Natural killer cell (primary cell): ENCODE data around the gene OR4M1. TPM values are rescaled to one million over a fixed set of nuclear protein-coding genes. Genes with fewer than 3 reads are reported as not detected.
"Not testable (repeated sequence)": the region's sequence is repeated elsewhere in the genome, so short reads cannot be mapped to it uniquely, and the experiment has no call there.

Source experiments
- ATAC-seq, 3 donors: fragments of 150-1000 bp in 2 of 3; fragments of 200-7000 bp in 1 of 3; cut with Tn5 transposase; 1 replicate in 1 of 3; 2 replicates in 2 of 3; pipeline ENCODE4 v1.10.0; 2021; ENCODE audit warnings: mild to moderate bottlenecking in 2 of 3, moderate library complexity in 2 of 3
- DNase-seq, 2 donors: peaks; one replicate each; pipeline versions ENCODE4 v3.0.0 to v3.0.0-alpha.2; 2013 to 2021; ENCODE audit warnings: mixed read lengths in 1 of 2
- H3K27ac ChIP-seq: one replicate; pipeline ENCODE4 v1.5.1; 2013; ENCODE audit warnings: mild to moderate bottlenecking, low read length
- H3K27me3 ChIP-seq: one replicate; pipeline ENCODE4 v1.6.1; 2013; ENCODE audit warnings: low read length; ENCODE audit not compliant: control insufficient read depth, insufficient read depth
- H3K36me3 ChIP-seq: one replicate; pipeline ENCODE4 v1.6.1; 2013; ENCODE audit warnings: low read length; ENCODE audit not compliant: control insufficient read depth, insufficient read depth
- H3K4me1 ChIP-seq: one replicate; pipeline ENCODE4 v1.6.1; 2013; ENCODE audit warnings: low read length; ENCODE audit not compliant: control insufficient read depth, insufficient read depth
- H3K4me3 ChIP-seq: one replicate; pipeline ENCODE4 v1.5.1; 2013; ENCODE audit warnings: low read length
- H3K9me3 ChIP-seq: one replicate; pipeline ENCODE4 v1.6.1; 2013; ENCODE audit warnings: low read length; ENCODE audit not compliant: control insufficient read depth, insufficient read depth
- H3K27ac Mint-ChIP-seq, 2 donors: one replicate each; pipeline ENCODE4 v1.8.0; 2022; ENCODE audit warnings: mild to moderate bottlenecking in 2 of 2, mixed read lengths in 2 of 2, moderate library complexity in 1 of 2
- H3K27me3 Mint-ChIP-seq, 2 donors: one replicate each; pipeline ENCODE4 v1.8.0; 2022; ENCODE audit warnings: low read depth in 2 of 2, mixed read lengths in 2 of 2
- H3K36me3 Mint-ChIP-seq: one replicate; pipeline ENCODE4 v1.8.0; 2022; ENCODE audit warnings: mixed read lengths
- H3K4me1 Mint-ChIP-seq, 2 donors: one replicate each; pipeline ENCODE4 v1.8.0; 2022; ENCODE audit warnings: mixed read lengths in 2 of 2
- H3K4me3 Mint-ChIP-seq: one replicate; pipeline ENCODE4 v1.8.0; 2022; ENCODE audit warnings: mild to moderate bottlenecking, moderate library complexity, mixed read lengths
- H3K9me3 Mint-ChIP-seq, 2 donors: one replicate each; pipeline ENCODE4 v1.8.0; 2022; ENCODE audit warnings: mixed read lengths in 2 of 2
- CTCF ChIP-seq: fragments of 200-600 bp; IDR thresholded peaks from one replicate; pipeline ENCODE4 v1.8.0; 2022; ENCODE audit warnings: antibody characterized with exemption
- WGBS: methylation state at CpG from one replicate; pipeline ENCODE4 v1.1.7; 2013; ENCODE audit warnings: missing lambda C conversion rate; ENCODE audit not compliant: insufficient coverage; 5-methylcytosine and 5-hydroxymethylcytosine counted together
- intact Hi-C: fragments of 100-400 bp; cut with micrococcal nuclease; formaldehyde crosslinking; loops from one replicate; pipeline ENCODE4 v1.14.2; 2022
- total RNA-seq, 4 donors: library from RNA; stranded (reverse); fragments of 120-200 nt in 1 of 4; gene quantifications; one replicate each; pipeline versions ENCODE4 v1.2.3 to v1.2.4, GENCODE V29; 2013 to 2022

Gene OR4M1
- total RNA-seq = not detected
- total RNA-seq (2013) = not detected

GRCh38 chr14:19773204-19773603, at the start of gene OR4M1:
Gene OR4M1 (plus strand): TSS chr14:19773504. CDS start chr14:19780323, 6,819 bp downstream.
- peaks cover 13 to 14% of the 10 kb centered on the region in 2 donors for H3K9me3 Mint-ChIP-seq
- H3K27me3 Mint-ChIP-seq, DNase-seq, H3K27me3 ChIP-seq, H3K36me3 ChIP-seq, H3K4me3 ChIP-seq, H3K27ac Mint-ChIP-seq, H3K4me3 Mint-ChIP-seq, H3K4me1 ChIP-seq, H3K27ac ChIP-seq, ATAC-seq, H3K4me1 Mint-ChIP-seq, intact Hi-C loops, H3K9me3 ChIP-seq: not testable (repeated sequence)
- peaks cover 20% of the 10 kb centered on the region for H3K36me3 Mint-ChIP-seq
- WGBS = 7% methylated on average over 1 of the region's 1 CpG

- no peaks in the 10 kb centered on the region for H3K4me1 Mint-ChIP-seq
- no peaks in the 10 kb centered on the region for H3K4me1 ChIP-seq
- H3K36me3 Mint-ChIP-seq = peaks cover 9% of the 10 kb centered on the region
- no peak overlapping the region for H3K27ac Mint-ChIP-seq
- H3K4me3 ChIP-seq = no peak overlapping the region
- ATAC-seq (no peak), DNase-seq (no peak)
- no peak for TF ChIP-seq CTCF
- no peak overlapping the region for H3K27ac ChIP-seq
- H3K36me3 ChIP-seq = no peaks in the 10 kb centered on the region
- no peak overlapping the region for H3K4me3 Mint-ChIP-seq
- H3K9me3 ChIP-seq = peaks cover 9% of the 10 kb centered on the region
- intact Hi-C loops = no loop called here
- H3K27me3 ChIP-seq = no peaks in the 10 kb centered on the region
- H3K9me3 Mint-ChIP-seq = peaks cover 2 to 4% of the 10 kb centered on the region in 2 donors
- H3K27me3 Mint-ChIP-seq = no peaks in the 10 kb centered on the region
Observed at GRCh38 chr14:19729359-19729758, 43.9 kb upstream of the OR4M1 start.

GRCh38 chr14:19729763-19730162, 43.5 kb upstream of the OR4M1 start:
- Mint-ChIP-seq H3K36me3 (peaks cover 9% of the 10 kb centered on the region), H3K4me1 (no peaks in the 10 kb centered on the region), H3K27ac (no peak overlapping the region), H3K4me3 (no peak overlapping the region), H3K27me3 (no peaks in the 10 kb centered on the region), H3K9me3 (peaks cover 2 to 4% of the 10 kb centered on the region in 2 donors)
- ATAC-seq (no peak), DNase-seq (no peak)
- TF ChIP-seq CTCF = no peak
- WGBS = 64% methylated on average over 2 of the region's 2 CpGs
- Histone ChIP-seq H3K9me3 (peaks cover 9% of the 10 kb centered on the region), H3K27ac (no peak overlapping the region), H3K27me3 (no peaks in the 10 kb centered on the region), H3K36me3 (no peaks in the 10 kb centered on the region), H3K4me1 (no peaks in the 10 kb centered on the region), H3K4me3 (no peak overlapping the region)
- intact Hi-C loops = no loop called here

GRCh38 chr14:19733893-19734292, 39.4 kb upstream of the OR4M1 start:
- H3K36me3 Mint-ChIP-seq, H3K27ac ChIP-seq, H3K4me3 Mint-ChIP-seq, H3K36me3 ChIP-seq, H3K4me1 ChIP-seq, H3K27me3 ChIP-seq, ATAC-seq, H3K9me3 ChIP-seq, intact Hi-C loops, H3K27me3 Mint-ChIP-seq, DNase-seq, H3K4me1 Mint-ChIP-seq, H3K4me3 ChIP-seq, H3K9me3 Mint-ChIP-seq, H3K27ac Mint-ChIP-seq: not testable (repeated sequence)
- WGBS = 84% methylated on average over 3 of the region's 3 CpGs

GRCh38 chr14:19743256-19743655, 30.0 kb upstream of the OR4M1 start, which contains the start of gene OR4Q3:
Gene OR4Q3 (plus strand): TSS chr14:19743571.
- intact Hi-C loops = no loop called here
- no peaks in the 10 kb centered on the region for H3K36me3 ChIP-seq
- H3K36me3 Mint-ChIP-seq = peaks cover 12% of the 10 kb centered on the region
- ATAC-seq (no peak), DNase-seq (no peak)
- H3K4me1 Mint-ChIP-seq = no peaks in the 10 kb centered on the region
- no peak for TF ChIP-seq CTCF
- H3K9me3 Mint-ChIP-seq = peaks cover 5 to 14% of the 10 kb centered on the region in 2 donors
- H3K4me3 Mint-ChIP-seq = no peak within 1 kb of the TSS
- no peak within 1 kb of the TSS for H3K27ac ChIP-seq
- no peaks in the 10 kb centered on the region for H3K27me3 ChIP-seq
- no peak within 1 kb of the TSS for H3K27ac Mint-ChIP-seq
- H3K4me1 ChIP-seq = no peaks in the 10 kb centered on the region
- H3K9me3 ChIP-seq = no peaks in the 10 kb centered on the region
- WGBS = 78% methylated on average over 1 of the region's 1 CpG
- H3K27me3 Mint-ChIP-seq = no peaks in the 10 kb centered on the region
- H3K4me3 ChIP-seq = no peak within 1 kb of the TSS

- H3K27ac ChIP-seq, ATAC-seq, H3K27ac Mint-ChIP-seq, H3K4me1 Mint-ChIP-seq, H3K4me3 Mint-ChIP-seq, H3K27me3 Mint-ChIP-seq, intact Hi-C loops, H3K9me3 ChIP-seq, DNase-seq, H3K36me3 ChIP-seq, H3K27me3 ChIP-seq, H3K9me3 Mint-ChIP-seq, H3K36me3 Mint-ChIP-seq, H3K4me1 ChIP-seq, H3K4me3 ChIP-seq: not testable (repeated sequence)
Observed at GRCh38 chr14:19752316-19752715, 21.0 kb upstream of the OR4M1 start.
